SW480 (cell line): ENCODE results near the gene CCDC73.

Source experiments
- DNase-seq: peaks from one replicate; pipeline ENCODE4 v3.0.0-alpha.2; 2016; ENCODE audit warnings: low spot score

The CCDC73 gene

DNA sequence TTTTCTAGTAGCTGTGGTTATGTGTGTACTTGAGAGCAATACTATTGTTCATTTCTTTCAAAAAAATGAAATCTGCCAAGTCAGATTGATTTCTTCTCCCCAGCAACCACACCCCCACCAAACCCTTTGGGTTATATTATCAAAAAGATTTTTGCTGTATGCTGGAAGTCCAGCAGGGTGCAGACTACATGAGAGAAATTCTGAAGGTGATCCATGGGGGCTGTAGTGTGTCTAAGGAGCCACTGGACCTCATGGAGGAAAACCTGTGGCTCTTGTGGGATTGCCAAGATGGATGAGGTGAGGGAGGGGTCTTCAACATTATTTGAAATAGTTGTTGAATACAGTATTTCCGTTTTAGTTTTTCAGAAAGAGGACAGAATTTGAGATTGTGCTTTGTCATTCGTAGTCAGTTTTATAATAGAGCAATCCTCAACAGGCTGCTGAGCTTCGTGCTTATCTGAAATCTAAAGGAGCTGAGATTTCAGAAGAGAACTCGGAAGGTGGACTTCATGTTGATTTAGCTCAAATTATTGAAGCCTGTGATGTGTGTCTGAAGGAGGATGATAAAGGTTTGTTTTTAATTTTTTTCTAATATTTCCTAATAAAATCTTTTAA is 207.8 kb downstream of the CCDC73 start:
- no peak for DNase-seq

DNA sequence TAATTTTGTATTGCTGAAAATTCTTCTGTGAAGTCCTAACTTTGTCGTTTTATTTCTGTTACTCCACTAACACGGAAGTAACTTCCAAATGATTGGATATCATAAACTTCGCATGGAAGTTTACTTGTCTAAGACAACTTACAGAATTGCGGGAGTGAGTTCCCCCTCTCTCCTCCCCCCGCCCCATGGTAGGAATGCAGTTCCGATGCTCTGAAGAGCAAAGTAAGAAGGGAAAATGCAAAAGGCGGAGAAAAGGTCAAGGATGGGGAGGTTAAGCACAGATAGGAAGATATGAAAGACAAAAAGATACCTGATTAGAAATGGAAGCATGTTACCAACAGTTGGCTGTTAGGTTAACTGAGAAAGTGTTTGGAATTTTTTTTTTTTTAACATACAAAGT is 209.5 kb downstream of the CCDC73 start:
- no peak for DNase-seq

- DNase-seq, result peak; percentile 97
Observed at GRCh38 chr11:32583459-32584271, 210.8 kb downstream of the CCDC73 start, which contains the start of gene EIF3M. TSS of gene EIF3M (plus strand) at chr11:32583831. CDS start at chr11:32583888, 57 bp downstream.

DNA sequence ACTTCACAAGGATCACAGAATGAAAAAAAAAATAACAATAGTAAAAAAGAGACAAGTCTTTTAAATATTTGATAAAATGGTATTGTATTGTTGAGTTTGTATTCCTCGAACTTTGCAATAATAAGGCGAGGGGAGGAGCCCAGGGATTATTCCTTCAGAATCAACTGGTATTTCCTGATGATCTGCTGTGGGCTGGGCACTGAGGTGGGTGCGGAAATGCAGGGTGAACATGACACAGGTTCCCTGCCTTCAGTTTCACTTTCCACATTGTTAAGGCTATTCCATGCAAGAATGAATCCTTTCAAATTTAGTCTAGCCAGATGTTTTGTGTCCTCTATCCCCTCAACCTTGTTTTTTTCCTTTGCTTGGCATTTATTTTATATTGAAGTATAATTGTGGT is 212.9 kb downstream of the CCDC73 start:
- DNase-seq, result no peak

GRCh38 chr11:32580967-32581366 is 213.5 kb downstream of the CCDC73 start:
- DNase-seq, result no peak

DNA sequence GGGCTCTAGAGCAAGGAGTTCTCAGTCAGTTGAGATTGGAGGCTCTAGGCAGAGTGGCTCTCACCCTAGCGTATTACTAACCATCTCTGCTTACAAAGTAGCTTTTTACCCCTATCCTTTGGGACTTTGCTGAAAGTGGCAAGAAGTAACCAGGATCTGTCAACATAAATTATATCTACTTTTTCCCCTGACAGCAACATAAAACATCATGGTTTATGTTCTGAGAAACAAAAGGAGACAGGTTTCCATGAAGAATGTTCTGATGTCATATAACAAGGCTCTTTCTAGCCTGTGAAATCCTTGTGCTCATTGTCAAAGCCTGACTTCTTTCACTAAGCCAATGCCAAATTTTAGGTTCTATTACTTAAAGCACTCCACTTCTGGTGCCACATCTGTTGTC is 218.0 kb downstream of the CCDC73 start:
- DNase-seq, result no peak

GRCh38 chr11:32575070-32575469 is 219.4 kb downstream of the CCDC73 start:
- DNase-seq, result no peak

DNA sequence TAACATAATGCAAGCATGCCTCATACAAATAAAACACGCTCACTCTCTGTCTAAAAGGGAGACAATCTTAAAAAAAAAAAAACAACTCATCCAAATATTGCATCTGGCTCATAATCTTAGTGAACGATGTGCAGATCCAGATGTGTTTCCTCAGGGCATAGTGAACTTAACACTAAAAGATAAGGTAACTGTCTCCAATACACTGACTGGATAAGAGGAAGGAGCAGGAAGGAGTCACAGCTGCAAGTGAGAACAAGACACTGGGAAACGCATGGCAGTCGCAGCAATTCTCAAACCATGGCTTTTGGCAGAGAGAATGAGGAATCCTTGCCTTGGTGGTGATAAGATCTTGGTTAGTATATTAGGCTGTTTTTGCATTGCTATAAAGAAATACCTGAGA is 220.0 kb downstream of the CCDC73 start:
- no peak for DNase-seq

DNA sequence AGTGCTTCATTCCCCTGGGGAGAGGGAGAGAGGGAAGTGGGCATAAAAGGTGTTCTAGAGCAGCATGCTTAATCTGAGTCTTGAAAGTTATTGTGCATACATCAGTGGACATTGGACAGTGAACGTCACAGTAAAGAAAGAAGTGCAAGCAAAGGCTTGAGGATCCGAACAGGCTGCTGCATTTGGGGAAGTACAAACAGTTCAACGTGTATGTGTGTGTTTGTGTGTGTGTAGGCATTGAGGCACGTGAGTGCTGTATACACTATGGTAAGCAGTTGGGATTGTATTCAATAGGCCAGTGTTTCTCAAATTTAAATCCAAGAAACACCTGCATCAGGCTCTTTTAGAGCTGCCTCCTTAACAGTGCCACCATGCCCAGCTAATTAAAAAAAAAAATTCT is 221.2 kb downstream of the CCDC73 start:
- DNase-seq, result no peak

DNA sequence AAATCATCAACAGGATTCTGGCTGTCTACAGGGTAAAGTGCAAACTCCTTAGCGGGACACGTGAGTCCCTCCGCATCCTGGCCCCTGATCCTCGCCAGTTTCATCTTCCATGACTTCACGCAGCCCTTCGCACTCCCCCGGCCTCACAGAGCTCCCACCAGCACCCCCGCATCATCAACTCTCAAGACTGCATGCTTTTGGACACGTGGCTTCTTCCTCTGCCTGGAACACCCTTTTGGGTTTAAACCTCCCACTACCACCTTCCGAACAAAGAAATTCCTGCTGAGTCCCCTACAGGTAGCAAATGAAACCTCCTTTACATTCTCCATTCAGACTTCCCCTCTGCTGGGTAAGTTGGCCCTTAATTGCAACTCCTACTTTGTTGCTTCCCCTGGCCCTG is 223.4 kb downstream of the CCDC73 start:
- DNase-seq, result no peak

DNA sequence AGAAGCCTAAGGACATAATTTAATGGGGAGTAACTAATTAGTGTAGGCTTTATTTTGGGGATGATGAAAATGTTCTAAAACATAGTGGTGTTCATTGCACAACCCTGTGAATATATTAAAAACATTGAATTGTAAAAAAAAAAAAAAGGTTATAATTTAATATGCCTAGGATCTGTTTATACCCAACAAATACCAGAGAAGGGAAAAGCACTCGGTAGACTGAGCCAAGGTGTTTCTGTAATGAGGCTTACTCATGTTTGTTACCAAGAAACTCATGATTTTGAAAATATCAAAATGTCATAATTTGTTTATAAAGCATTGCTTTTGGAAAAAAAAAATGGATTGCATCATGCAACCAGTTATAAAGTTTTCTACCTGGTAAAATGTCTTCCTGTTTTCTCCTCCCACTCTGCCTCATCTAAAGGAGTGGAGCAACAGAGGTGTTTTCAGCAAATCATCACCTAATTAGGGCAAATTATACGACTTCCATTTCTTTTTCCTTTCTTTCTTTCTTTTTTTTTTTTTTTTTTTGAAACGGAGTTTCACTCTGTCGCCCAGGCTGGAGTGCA is 225.1 kb downstream of the CCDC73 start:
- no peak for DNase-seq

- DNase-seq, result no peak
Observed at GRCh38 chr11:32567154-32567553, 227.3 kb downstream of the CCDC73 start.

- DNase-seq, result no peak
Observed at GRCh38 chr11:32566517-32566916, 227.9 kb downstream of the CCDC73 start.

GRCh38 chr11:32563600-32563959 is 230.9 kb downstream of the CCDC73 start:
- no peak for DNase-seq

- no peak for DNase-seq
Observed at GRCh38 chr11:32562839-32563599, 231.4 kb downstream of the CCDC73 start.

DNA sequence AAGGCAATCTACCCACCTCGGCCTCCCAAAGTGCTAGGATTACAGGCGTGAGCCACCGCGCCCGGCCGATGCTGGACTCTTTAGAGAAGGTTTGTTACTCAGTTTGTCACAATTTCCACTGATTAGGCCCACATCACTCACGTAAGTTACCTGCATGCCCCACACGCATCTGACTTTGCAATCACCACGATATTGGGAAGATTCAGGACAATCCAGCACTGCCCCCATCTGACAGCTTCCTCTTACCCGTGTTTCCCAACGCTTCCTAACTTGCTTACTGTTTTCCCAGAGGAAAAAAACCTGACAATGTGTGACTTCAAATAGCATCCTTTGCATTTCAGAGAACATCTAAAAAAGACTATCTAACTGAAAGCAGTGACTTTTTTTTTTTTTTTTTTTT is 232.6 kb downstream of the CCDC73 start:
- no peak for DNase-seq

DNA sequence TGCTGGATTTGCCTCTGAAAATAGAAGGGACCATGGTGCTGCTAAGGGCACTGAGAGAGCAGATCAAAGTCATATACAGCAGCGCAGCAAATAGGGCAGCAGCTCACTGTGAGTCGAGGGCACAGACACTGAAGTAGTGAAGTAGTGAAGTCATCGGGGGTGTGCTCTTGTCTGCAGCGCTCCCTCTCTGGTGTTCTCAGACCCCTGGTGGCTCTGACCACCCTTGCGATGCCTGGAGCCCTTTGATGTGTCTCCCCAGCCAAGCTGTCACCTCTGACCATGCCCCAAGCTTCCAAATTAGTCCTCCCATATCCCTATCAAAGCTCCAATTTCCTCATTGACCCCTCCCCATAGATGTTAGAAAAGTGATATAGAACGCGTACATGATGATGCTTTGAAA is 238.6 kb downstream of the CCDC73 start:
- DNase-seq, result no peak

DNA sequence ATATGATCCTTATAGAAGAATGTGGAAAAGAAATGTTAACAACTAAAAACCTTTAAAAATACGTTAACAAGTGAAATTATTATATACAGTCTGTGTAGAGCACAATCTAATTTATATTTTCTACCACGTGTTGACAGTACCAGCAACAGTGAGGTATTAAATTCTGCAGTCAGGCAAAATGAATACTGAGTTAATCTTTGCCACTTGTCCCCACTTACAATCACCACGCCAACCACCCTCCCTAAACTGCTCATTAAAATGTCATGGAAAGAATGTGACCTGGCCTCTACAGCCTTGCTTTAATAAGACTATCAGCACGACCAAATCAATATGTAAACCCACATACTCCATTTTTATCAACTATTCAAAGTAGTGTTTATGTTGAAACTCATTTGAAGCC is 239.4 kb downstream of the CCDC73 start:
- no peak for DNase-seq
